ENCODE measurements around the gene CES2.

Gene CES2

GRCh38 chr16:66911801-66912200 is 23.5 kb upstream of the CES2 start:
- no peaks in the 10 kb centered on the region for H3K36me3 ChIP-seq (replicated peaks in 1 of 2; ENCODE audit: control insufficient read depth in 2 of 2, insufficient read depth in 2 of 2, low read length in 2 of 2)
- peak overlapping the region; percentile 33 for H3K18ac ChIP-seq (ENCODE audit: low read length)
- no peaks in the 10 kb centered on the region for H3K79me1 ChIP-seq (ENCODE audit: low read depth, low read length)
- H3K4me2 ChIP-seq (ENCODE audit: insufficient read depth, low read length, poor library complexity, severe bottlenecking): no peak overlapping the region
- H3K14ac ChIP-seq (ENCODE audit: low read length): no peak overlapping the region
- H3K4ac ChIP-seq (ENCODE audit: low read length): no peak overlapping the region
- H3K27ac ChIP-seq (replicated peaks; ENCODE audit: low read length): no peak overlapping the region
- H2AK5ac ChIP-seq (ENCODE audit: low read depth, low read length): no peak overlapping the region
- peak overlapping the region; percentile 66 for H3K9ac ChIP-seq (ENCODE audit: low read depth, low read length, poor library complexity)
- DNase-seq (ENCODE audit: low spot score): no peak
- H2BK5ac ChIP-seq (ENCODE audit: low read length): peak overlapping the region; percentile 72
- no peak overlapping the region for H2BK120ac ChIP-seq (ENCODE audit: low read depth, low read length)
- no peak overlapping the region for H4K8ac ChIP-seq (ENCODE audit: low read depth, low read length)
- H2BK15ac ChIP-seq (ENCODE audit: low read length): no peak overlapping the region
- no peak overlapping the region for H4K91ac ChIP-seq (ENCODE audit: low read depth, low read length, poor library complexity)
- peaks cover 0 to 41% (median 0%) of the 10 kb centered on the region in 3 experiments for H3K27me3 ChIP-seq (ENCODE audit: control insufficient read depth in 3 of 3, insufficient read depth in 3 of 3, low read depth in 1 of 3, low read length in 3 of 3)
- no CpG with 5 or more reads among the region's 8 CpGs for WGBS, 2 donors (ENCODE audit: extremely low coverage in 2 of 2, insufficient read length in 2 of 2, insufficient replicate concordance in 1 of 2)
- peak overlapping the region; percentile 76 for H2BK12ac ChIP-seq (ENCODE audit: low read length)
- no peak overlapping the region for H2AFZ ChIP-seq (ENCODE audit: low read length)
- peak overlapping the region; percentile 69 for H3K23ac ChIP-seq (ENCODE audit: low read depth, low read length, poor library complexity)
- H3K4me3 ChIP-seq (ENCODE audit: low read length in 2 of 2): no peak overlapping the region
- peaks cover 0 to 10% of the 10 kb centered on the region in 2 donors for H3K4me1 ChIP-seq (ENCODE audit: control insufficient read depth in 2 of 2, insufficient read depth in 1 of 2, low read depth in 1 of 2, low read length in 2 of 2)
- H3K9me3 ChIP-seq (replicated peaks in 1 of 2; ENCODE audit: control insufficient read depth in 2 of 2, insufficient read depth in 1 of 2, low read depth in 1 of 2, low read length in 2 of 2): peaks cover 0 to 1% of the 10 kb centered on the region in 2 donors

- no peak overlapping the region for H2AFZ ChIP-seq (ENCODE audit: low read length)
- no peak overlapping the region for H3K9ac ChIP-seq (ENCODE audit: low read depth, low read length, poor library complexity)
- no peak overlapping the region for H2BK15ac ChIP-seq (ENCODE audit: low read length)
- peaks cover 0 to 10% of the 10 kb centered on the region in 2 donors for H3K4me1 ChIP-seq (ENCODE audit: control insufficient read depth in 2 of 2, insufficient read depth in 1 of 2, low read depth in 1 of 2, low read length in 2 of 2)
- H3K27ac ChIP-seq (replicated peaks; ENCODE audit: low read length): no peak overlapping the region
- peak overlapping the region; percentile 31 for H2AK5ac ChIP-seq (ENCODE audit: low read depth, low read length)
- no peak overlapping the region for H3K4ac ChIP-seq (ENCODE audit: low read length)
- H3K14ac ChIP-seq (ENCODE audit: low read length): peak overlapping the region; percentile 63
- H3K18ac ChIP-seq (ENCODE audit: low read length): no peak overlapping the region
- H3K4me3 ChIP-seq (ENCODE audit: low read length in 2 of 2): no peak overlapping the region
- no peaks in the 10 kb centered on the region for H3K36me3 ChIP-seq (replicated peaks in 1 of 2; ENCODE audit: control insufficient read depth in 2 of 2, insufficient read depth in 2 of 2, low read length in 2 of 2)
- H4K8ac ChIP-seq (ENCODE audit: low read depth, low read length): no peak overlapping the region
- no peaks in the 10 kb centered on the region for H3K79me1 ChIP-seq (ENCODE audit: low read depth, low read length)
- no CpG with 5 or more reads among the region's 10 CpGs for WGBS, 2 donors (ENCODE audit: extremely low coverage in 2 of 2, insufficient read length in 2 of 2, insufficient replicate concordance in 1 of 2)
- no peak overlapping the region for H2BK12ac ChIP-seq (ENCODE audit: low read length)
- no peak overlapping the region for H3K23ac ChIP-seq (ENCODE audit: low read depth, low read length, poor library complexity)
- no peak overlapping the region for H4K91ac ChIP-seq (ENCODE audit: low read depth, low read length, poor library complexity)
- DNase-seq (ENCODE audit: low spot score): no peak
- H3K4me2 ChIP-seq (ENCODE audit: insufficient read depth, low read length, poor library complexity, severe bottlenecking): no peak overlapping the region
- no peak overlapping the region for H2BK5ac ChIP-seq (ENCODE audit: low read length)
- peaks cover 0 to 1% of the 10 kb centered on the region in 2 donors for H3K9me3 ChIP-seq (replicated peaks in 1 of 2; ENCODE audit: control insufficient read depth in 2 of 2, insufficient read depth in 1 of 2, low read depth in 1 of 2, low read length in 2 of 2)
- H3K27me3 ChIP-seq (ENCODE audit: control insufficient read depth in 3 of 3, insufficient read depth in 3 of 3, low read depth in 1 of 3, low read length in 3 of 3): peaks cover 0 to 37% (median 0%) of the 10 kb centered on the region in 3 experiments
- no peak overlapping the region for H2BK120ac ChIP-seq (ENCODE audit: low read depth, low read length)
Measured at GRCh38 chr16:66913081-66913480, 22.2 kb upstream of the CES2 start.

- Histone ChIP-seq H2BK120ac (ENCODE audit: low read depth, low read length) (no peak overlapping the region), H2BK5ac (ENCODE audit: low read length) (no peak overlapping the region), H3K9me3 (replicated peaks in 1 of 2; ENCODE audit: control insufficient read depth in 2 of 2, insufficient read depth in 1 of 2, low read depth in 1 of 2, low read length in 2 of 2) (peaks cover 0 to 1% of the 10 kb centered on the region in 2 donors), H3K27me3 (ENCODE audit: control insufficient read depth in 3 of 3, insufficient read depth in 3 of 3, low read depth in 1 of 3, low read length in 3 of 3) (peaks cover 0 to 37% (median 0%) of the 10 kb centered on the region in 3 experiments), H3K36me3 (replicated peaks in 1 of 2; ENCODE audit: control insufficient read depth in 2 of 2, insufficient read depth in 2 of 2, low read length in 2 of 2) (no peaks in the 10 kb centered on the region), H3K4me3 (ENCODE audit: low read length in 2 of 2) (no peak overlapping the region), H3K4me2 (ENCODE audit: insufficient read depth, low read length, poor library complexity, severe bottlenecking) (no peak overlapping the region), H2AK5ac (ENCODE audit: low read depth, low read length) (peak overlapping the region; percentile 31), H2BK12ac (ENCODE audit: low read length) (no peak overlapping the region), H2BK15ac (ENCODE audit: low read length) (no peak overlapping the region), H4K8ac (ENCODE audit: low read depth, low read length) (no peak overlapping the region), H3K14ac (ENCODE audit: low read length) (peak overlapping the region; percentile 63), H3K79me1 (ENCODE audit: low read depth, low read length) (no peaks in the 10 kb centered on the region), H3K23ac (ENCODE audit: low read depth, low read length, poor library complexity) (no peak overlapping the region), H3K4me1 (ENCODE audit: control insufficient read depth in 2 of 2, insufficient read depth in 1 of 2, low read depth in 1 of 2, low read length in 2 of 2) (peaks cover 0 to 10% of the 10 kb centered on the region in 2 donors), H3K18ac (ENCODE audit: low read length) (no peak overlapping the region), H4K91ac (ENCODE audit: low read depth, low read length, poor library complexity) (no peak overlapping the region), H3K4ac (ENCODE audit: low read length) (no peak overlapping the region), H3K27ac (replicated peaks; ENCODE audit: low read length) (no peak overlapping the region), H3K9ac (ENCODE audit: low read depth, low read length, poor library complexity) (no peak overlapping the region), H2AFZ (ENCODE audit: low read length) (no peak overlapping the region)
- DNase-seq (ENCODE audit: low spot score): no peak
- WGBS, 2 donors (ENCODE audit: extremely low coverage in 2 of 2, insufficient read length in 2 of 2, insufficient replicate concordance in 1 of 2): no CpG with 5 or more reads among the region's 4 CpGs
Measured at GRCh38 chr16:66913711-66914110, 21.6 kb upstream of the CES2 start.

- Histone ChIP-seq H2BK120ac (ENCODE audit: low read depth, low read length) (no peak overlapping the region), H3K4me3 (ENCODE audit: low read length in 2 of 2) (no peak overlapping the region), H3K9ac (ENCODE audit: low read depth, low read length, poor library complexity) (no peak overlapping the region), H2BK15ac (ENCODE audit: low read length) (no peak overlapping the region), H2BK5ac (ENCODE audit: low read length) (no peak overlapping the region), H3K4me2 (ENCODE audit: insufficient read depth, low read length, poor library complexity, severe bottlenecking) (no peak overlapping the region), H3K23ac (ENCODE audit: low read depth, low read length, poor library complexity) (no peak overlapping the region), H3K79me1 (ENCODE audit: low read depth, low read length) (no peaks in the 10 kb centered on the region), H4K8ac (ENCODE audit: low read depth, low read length) (no peak overlapping the region), H3K4me1 (ENCODE audit: control insufficient read depth in 2 of 2, insufficient read depth in 1 of 2, low read depth in 1 of 2, low read length in 2 of 2) (peaks cover 0 to 17% of the 10 kb centered on the region in 2 donors), H4K91ac (ENCODE audit: low read depth, low read length, poor library complexity) (no peak overlapping the region), H3K27ac (replicated peaks; ENCODE audit: low read length) (no peak overlapping the region), H2BK12ac (ENCODE audit: low read length) (no peak overlapping the region), H3K36me3 (replicated peaks in 1 of 2; ENCODE audit: control insufficient read depth in 2 of 2, insufficient read depth in 2 of 2, low read length in 2 of 2) (no peaks in the 10 kb centered on the region), H2AFZ (ENCODE audit: low read length) (no peak overlapping the region), H3K14ac (ENCODE audit: low read length) (peak overlapping the region; percentile 42), H3K18ac (ENCODE audit: low read length) (no peak overlapping the region), H3K4ac (ENCODE audit: low read length) (no peak overlapping the region), H3K27me3 (ENCODE audit: control insufficient read depth in 3 of 3, insufficient read depth in 3 of 3, low read depth in 1 of 3, low read length in 3 of 3) (peaks cover 0 to 37% (median 0%) of the 10 kb centered on the region in 3 experiments), H3K9me3 (replicated peaks in 1 of 2; ENCODE audit: control insufficient read depth in 2 of 2, insufficient read depth in 1 of 2, low read depth in 1 of 2, low read length in 2 of 2) (peaks cover 0 to 1% of the 10 kb centered on the region in 2 donors), H2AK5ac (ENCODE audit: low read depth, low read length) (no peak overlapping the region)
- 100% methylated on average over 2 of the region's 7 CpGs; no CpG with 5 or more reads in 1 of the 2 donors for WGBS, 2 donors (ENCODE audit: extremely low coverage in 2 of 2, insufficient read length in 2 of 2, insufficient replicate concordance in 1 of 2)
- no peak for DNase-seq (ENCODE audit: low spot score)
Measured at GRCh38 chr16:66914541-66914940, 20.8 kb upstream of the CES2 start.
